Astrocyte (in vitro differentiated cells and primary cell): Measurements from ENCODE around the gene IRAK1. TPM values are rescaled to one million over a fixed set of nuclear protein-coding genes. Genes with fewer than 3 reads are reported as not detected.

Experiments
- DNase-seq: peaks from one replicate; pipeline ENCODE4 v3.0.0-alpha.2; 2010; ENCODE audit warnings: low read depth
- FAIRE-seq: peaks from 2 replicates; lab custom pipeline; 2011; peaks lifted over from hg19 to GRCh38; lab: Jason Lieb, UNC
- H2AFZ ChIP-seq: 2 replicates; pipeline ENCODE4 v1.6.0; 2012; ENCODE audit warnings: low read depth, low read length, inconsistent platforms
- H3K27ac ChIP-seq: 2 replicates; pipeline ENCODE4 v1.5.1; 2011; ENCODE audit warnings: low read depth, low read length, inconsistent platforms
- H3K27me3 ChIP-seq: 2 replicates; pipeline ENCODE4 v1.6.0; 2011; ENCODE audit warnings: low read length, inconsistent platforms; ENCODE audit not compliant: insufficient read depth
- H3K36me3 ChIP-seq: 2 replicates; pipeline ENCODE4 v1.5.1; 2011; ENCODE audit warnings: low read length, inconsistent platforms; ENCODE audit not compliant: insufficient read depth
- H3K4me1 ChIP-seq: 2 replicates; pipeline ENCODE4 v1.5.1; 2011; ENCODE audit warnings: low read length, inconsistent platforms; ENCODE audit not compliant: insufficient read depth
- H3K4me2 ChIP-seq: 2 replicates; pipeline ENCODE4 v1.6.0; 2012; ENCODE audit warnings: low read length, inconsistent platforms
- H3K4me3 ChIP-seq: 2 replicates; pipeline ENCODE4 v1.5.1; 2011; ENCODE audit warnings: low read depth, mild to moderate bottlenecking, low read length, inconsistent platforms; ENCODE audit not compliant: insufficient read depth
- H3K79me2 ChIP-seq: 2 replicates; pipeline ENCODE4 v1.6.0; 2012; ENCODE audit warnings: mild to moderate bottlenecking, low read length, inconsistent platforms; ENCODE audit not compliant: insufficient read depth
- H3K9ac ChIP-seq: 2 replicates; pipeline ENCODE4 v1.6.0; 2012; ENCODE audit warnings: mild to moderate bottlenecking, low read length, inconsistent platforms
- H3K9me3 ChIP-seq: 2 replicates; pipeline ENCODE4 v1.5.1; 2012; ENCODE audit warnings: low read depth, mild to moderate bottlenecking, low read length, inconsistent platforms; ENCODE audit not compliant: insufficient read depth
- H4K20me1 ChIP-seq: 2 replicates; pipeline ENCODE4 v1.6.0; 2012; ENCODE audit warnings: low read length, inconsistent platforms; ENCODE audit not compliant: insufficient read depth
- H3K27ac Mint-ChIP-seq: one replicate; pipeline ENCODE4 v1.8.0; 2021; ENCODE audit warnings: mild to moderate bottlenecking, mixed read lengths; ENCODE audit not compliant: unreplicated experiment
- H3K27me3 Mint-ChIP-seq: one replicate; pipeline ENCODE4 v1.8.0; 2021; ENCODE audit warnings: low read depth, mixed read lengths; ENCODE audit not compliant: unreplicated experiment
- H3K36me3 Mint-ChIP-seq: one replicate; pipeline ENCODE4 v1.8.0; 2021; ENCODE audit warnings: low read depth, mixed read lengths; ENCODE audit not compliant: unreplicated experiment
- H3K4me1 Mint-ChIP-seq: one replicate; pipeline ENCODE4 v1.8.0; 2021; ENCODE audit warnings: low read depth, mixed read lengths; ENCODE audit not compliant: unreplicated experiment
- H3K4me3 Mint-ChIP-seq: one replicate; pipeline ENCODE4 v1.8.0; 2021; ENCODE audit warnings: mild to moderate bottlenecking, moderate library complexity, mixed read lengths; ENCODE audit not compliant: unreplicated experiment
- H3K9me3 Mint-ChIP-seq: one replicate; pipeline ENCODE4 v1.8.0; 2021; ENCODE audit warnings: mild to moderate bottlenecking, mixed read lengths; ENCODE audit not compliant: unreplicated experiment
- CTCF ChIP-seq: IDR thresholded peaks from 2 replicates; pipeline ENCODE4 v1.5.1; 2011; ENCODE audit warnings: low read depth, mild to moderate bottlenecking, inconsistent platforms, low read length, moderate library complexity; ENCODE audit not compliant: insufficient read depth
- EZH2 ChIP-seq: IDR thresholded peaks from 2 replicates; pipeline ENCODE4 v1.6.1; 2012; ENCODE audit warnings: mild to moderate bottlenecking, low read length, inconsistent platforms; ENCODE audit not compliant: insufficient read depth
- total RNA-seq: library from RNA; stranded (reverse); gene quantifications from 2 replicates; pipeline ENCODE4 v1.2.1, GENCODE V29; 2021

Gene IRAK1
- total RNA-seq, 1 donor from 2014 or later: 69.6 TPM

- Histone ChIP-seq H3K36me3 (peaks cover 4% of the 10 kb centered on the region), H3K9me3 (no peaks in the 10 kb centered on the region), H3K27ac (no peak overlapping the region), H2AFZ (no peak overlapping the region), H3K27me3 (no peaks in the 10 kb centered on the region), H3K4me3 (no peak overlapping the region), H4K20me1 (peaks cover 7% of the 10 kb centered on the region), H3K9ac (no peak overlapping the region), H3K4me1 (no peaks in the 10 kb centered on the region), H3K4me2 (no peak overlapping the region), H3K79me2 (peaks cover 20% of the 10 kb centered on the region)
- Mint-ChIP-seq H3K27me3 (no peaks in the 10 kb centered on the region), H3K27ac (no peak overlapping the region), H3K4me1 (no peaks in the 10 kb centered on the region), H3K9me3 (no peaks in the 10 kb centered on the region), H3K36me3 (no peaks in the 10 kb centered on the region), H3K4me3 (no peak overlapping the region)
- TF ChIP-seq CTCF (no peak), EZH2 (no peak)
- FAIRE-seq (no peak), DNase-seq (no peak)
These were observed 6.7 kb downstream of the IRAK1 start for GRCh38 chrX:154013001-154013421.

GRCh38 chrX:154012336-154012991, 7.2 kb downstream of the IRAK1 start:
- Histone ChIP-seq H3K4me1 (no peaks in the 10 kb centered on the region), H3K9ac (no peak overlapping the region), H3K79me2 (peaks cover 17% of the 10 kb centered on the region), H2AFZ (no peak overlapping the region), H4K20me1 (peaks cover 7% of the 10 kb centered on the region), H3K4me2 (no peak overlapping the region), H3K27me3 (no peaks in the 10 kb centered on the region), H3K27ac (no peak overlapping the region), H3K4me3 (no peak overlapping the region), H3K9me3 (no peaks in the 10 kb centered on the region), H3K36me3 (peaks cover 4% of the 10 kb centered on the region)
- DNase-seq (no peak), FAIRE-seq (no peak)
- Mint-ChIP-seq H3K27ac (no peak overlapping the region), H3K36me3 (peaks cover 4% of the 10 kb centered on the region), H3K4me3 (no peak overlapping the region), H3K4me1 (no peaks in the 10 kb centered on the region), H3K27me3 (no peaks in the 10 kb centered on the region), H3K9me3 (no peaks in the 10 kb centered on the region)
- no peak for TF ChIP-seq EZH2
- no peak for TF ChIP-seq CTCF
